Peyer's patch (tissue), 4 donors: ENCODE measurements around the gene KCNK5.

Experiments
- POLR2A ChIP-seq, 2 donors: fragments of 450-650 bp; IDR thresholded peaks; one replicate each; pipeline ENCODE4 v1.5.1; 2017; ENCODE audit warnings: antibody characterized with exemption in 2 of 2, mild to moderate bottlenecking in 2 of 2, moderate library complexity in 2 of 2
- TF ChIP-seq, protein P1 (sequence below), 6 experiments: fragments of 450-650 bp in 4 of 6; fragments of 200-600 bp in 2 of 6; sonication (generic) in 1 of 6; IDR thresholded peaks; one replicate each; pipeline ENCODE4 v1.5.1; 2017 to 2019; ENCODE audit warnings: antibody characterized with exemption in 6 of 6, mild to moderate bottlenecking in 3 of 6, moderate library complexity in 1 of 6

GRCh38 chr6:39226639-39227329 lies 2.5 kb downstream of the KCNK5 start:
- TF ChIP-seq, protein P1, sequence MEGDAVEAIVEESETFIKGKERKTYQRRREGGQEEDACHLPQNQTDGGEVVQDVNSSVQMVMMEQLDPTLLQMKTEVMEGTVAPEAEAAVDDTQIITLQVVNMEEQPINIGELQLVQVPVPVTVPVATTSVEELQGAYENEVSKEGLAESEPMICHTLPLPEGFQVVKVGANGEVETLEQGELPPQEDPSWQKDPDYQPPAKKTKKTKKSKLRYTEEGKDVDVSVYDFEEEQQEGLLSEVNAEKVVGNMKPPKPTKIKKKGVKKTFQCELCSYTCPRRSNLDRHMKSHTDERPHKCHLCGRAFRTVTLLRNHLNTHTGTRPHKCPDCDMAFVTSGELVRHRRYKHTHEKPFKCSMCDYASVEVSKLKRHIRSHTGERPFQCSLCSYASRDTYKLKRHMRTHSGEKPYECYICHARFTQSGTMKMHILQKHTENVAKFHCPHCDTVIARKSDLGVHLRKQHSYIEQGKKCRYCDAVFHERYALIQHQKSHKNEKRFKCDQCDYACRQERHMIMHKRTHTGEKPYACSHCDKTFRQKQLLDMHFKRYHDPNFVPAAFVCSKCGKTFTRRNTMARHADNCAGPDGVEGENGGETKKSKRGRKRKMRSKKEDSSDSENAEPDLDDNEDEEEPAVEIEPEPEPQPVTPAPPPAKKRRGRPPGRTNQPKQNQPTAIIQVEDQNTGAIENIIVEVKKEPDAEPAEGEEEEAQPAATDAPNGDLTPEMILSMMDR (IDR thresholded peaks at IDR 0.05) = no peak
- TF ChIP-seq POLR2A (IDR thresholded peaks at IDR 0.05) = no peak
